ENCODE data around the gene TMEM165. TPM values are rescaled to one million over a fixed set of nuclear protein-coding genes. Genes with fewer than 3 reads are reported as not detected.

Gene TMEM165
- total RNA-seq, 4 donors from 2014 or later = 175 to 283 (median 200) TPM

- no peak for TF ChIP-seq CTCF (IDR thresholded peaks at IDR 0.05; ENCODE audit: low read depth)
Observed at GRCh38 chr4:55409468-55410171, 13.9 kb downstream of the TMEM165 start.

- no peak for TF ChIP-seq CTCF (IDR thresholded peaks at IDR 0.05; ENCODE audit: low read depth)
Observed at GRCh38 chr4:55410431-55410830, 14.7 kb downstream of the TMEM165 start.

GRCh38 chr4:55411621-55412020 lies 15.9 kb downstream of the TMEM165 start:
- no peak for TF ChIP-seq CTCF (IDR thresholded peaks at IDR 0.05; ENCODE audit: low read depth)

GRCh38 chr4:55416176-55416575 lies 20.4 kb downstream of the TMEM165 start:
- no peak for TF ChIP-seq CTCF (IDR thresholded peaks at IDR 0.05; ENCODE audit: low read depth)

- TF ChIP-seq CTCF (IDR thresholded peaks at IDR 0.05; ENCODE audit: low read depth) = no peak
Observed at GRCh38 chr4:55424791-55425190, 29.0 kb downstream of the TMEM165 start.

DNA sequence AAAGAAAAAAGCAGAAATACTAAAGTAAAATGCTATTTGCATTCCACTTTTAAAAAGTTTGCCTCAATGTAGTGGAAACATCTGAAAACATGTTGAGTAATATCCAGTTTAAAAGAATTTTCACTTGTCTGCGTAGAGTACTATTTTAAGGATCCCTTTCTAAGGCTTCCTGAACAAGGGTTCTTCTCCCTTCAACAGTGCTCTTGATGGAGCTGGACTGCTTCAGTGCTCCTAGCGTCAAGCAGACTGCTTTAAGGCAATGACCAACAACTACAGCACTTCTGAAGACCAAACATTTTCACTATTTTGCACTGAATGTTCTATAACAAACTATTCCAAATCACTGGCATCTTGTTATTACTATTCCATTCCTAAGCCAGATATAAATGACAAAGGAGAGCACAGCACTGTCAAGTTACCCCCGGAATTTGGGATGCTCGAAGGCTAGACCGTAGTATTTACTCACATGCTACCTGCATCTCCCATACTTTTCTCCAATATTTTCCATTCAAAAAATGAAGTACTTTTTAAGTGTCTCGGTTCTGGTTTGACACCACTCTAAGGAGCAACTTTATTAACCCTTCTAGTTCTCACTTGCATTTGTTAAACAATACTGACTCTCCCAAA lies 36.1 kb downstream of the TMEM165 start:
- no peak for TF ChIP-seq CTCF (IDR thresholded peaks at IDR 0.05; ENCODE audit: low read depth)

GRCh38 chr4:55435141-55435841 lies 39.5 kb downstream of the TMEM165 start:
- no peak for TF ChIP-seq CTCF (IDR thresholded peaks at IDR 0.05; ENCODE audit: low read depth)

Data from subcutaneous adipose tissue (tissue), 4 donors.